Prostate gland (tissue), 2 donors: ENCODE results near the gene CSNK1D.

Source experiments
- POLR2A ChIP-seq: fragments of 450-650 bp; IDR thresholded peaks from one replicate; pipeline ENCODE4 v1.6.1; 2016; ENCODE audit warnings: antibody characterized with exemption, mild to moderate bottlenecking
- TF ChIP-seq, protein P1 (sequence below), 4 experiments: fragments of 200-600 bp in 2 of 4; fragments of 450-650 bp in 2 of 4; sonication (generic) in 2 of 4; IDR thresholded peaks; 1 replicate in 3 of 4; 2 replicates in 1 of 4; pipeline ENCODE4 v1.5.1; 2016 to 2019; ENCODE audit warnings: antibody characterized with exemption in 4 of 4, mild to moderate bottlenecking in 2 of 4, moderate library complexity in 2 of 4

GRCh38 chr17:82316651-82317393 lies 43.3 kb upstream of the CSNK1D start:
- TF ChIP-seq, protein P1, sequence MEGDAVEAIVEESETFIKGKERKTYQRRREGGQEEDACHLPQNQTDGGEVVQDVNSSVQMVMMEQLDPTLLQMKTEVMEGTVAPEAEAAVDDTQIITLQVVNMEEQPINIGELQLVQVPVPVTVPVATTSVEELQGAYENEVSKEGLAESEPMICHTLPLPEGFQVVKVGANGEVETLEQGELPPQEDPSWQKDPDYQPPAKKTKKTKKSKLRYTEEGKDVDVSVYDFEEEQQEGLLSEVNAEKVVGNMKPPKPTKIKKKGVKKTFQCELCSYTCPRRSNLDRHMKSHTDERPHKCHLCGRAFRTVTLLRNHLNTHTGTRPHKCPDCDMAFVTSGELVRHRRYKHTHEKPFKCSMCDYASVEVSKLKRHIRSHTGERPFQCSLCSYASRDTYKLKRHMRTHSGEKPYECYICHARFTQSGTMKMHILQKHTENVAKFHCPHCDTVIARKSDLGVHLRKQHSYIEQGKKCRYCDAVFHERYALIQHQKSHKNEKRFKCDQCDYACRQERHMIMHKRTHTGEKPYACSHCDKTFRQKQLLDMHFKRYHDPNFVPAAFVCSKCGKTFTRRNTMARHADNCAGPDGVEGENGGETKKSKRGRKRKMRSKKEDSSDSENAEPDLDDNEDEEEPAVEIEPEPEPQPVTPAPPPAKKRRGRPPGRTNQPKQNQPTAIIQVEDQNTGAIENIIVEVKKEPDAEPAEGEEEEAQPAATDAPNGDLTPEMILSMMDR (IDR thresholded peaks at IDR 0.05): no peak
- no peak for TF ChIP-seq POLR2A
